ENCODE measurements around the gene MUC6.

The MUC6 gene

DNA sequence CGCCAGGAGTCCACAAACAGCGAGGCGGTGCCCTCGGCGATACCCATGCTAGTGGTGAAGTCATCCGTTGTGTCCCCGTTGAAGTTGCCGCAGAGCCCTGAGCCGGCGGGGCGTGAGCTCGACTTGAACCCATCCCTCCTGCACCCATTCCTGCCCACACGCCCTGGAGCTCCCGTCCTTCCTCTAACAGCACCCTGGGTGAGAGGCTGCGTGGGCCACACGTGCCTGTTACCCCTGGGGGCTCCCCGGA lies 8.3 kb downstream of the MUC6 start:
- no peaks in the 10 kb centered on the region for H3K36me3 ChIP-seq (ENCODE audit: low read depth)
- no peaks in the 10 kb centered on the region for H3K4me1 ChIP-seq (ENCODE audit: insufficient read depth, poor library complexity, severe bottlenecking)
- no peaks in the 10 kb centered on the region for H3K9me3 ChIP-seq (ENCODE audit: severe bottlenecking)
- no peak for DNase-seq (ENCODE audit: low spot score)
- H3K27ac ChIP-seq (ENCODE audit: poor library complexity, severe bottlenecking): no peak overlapping the region
- no peaks in the 10 kb centered on the region for H3K27me3 ChIP-seq (ENCODE audit: insufficient read depth, poor library complexity, severe bottlenecking)
- no peak for ATAC-seq (ENCODE audit: low read depth)
- TF ChIP-seq, protein P1, sequence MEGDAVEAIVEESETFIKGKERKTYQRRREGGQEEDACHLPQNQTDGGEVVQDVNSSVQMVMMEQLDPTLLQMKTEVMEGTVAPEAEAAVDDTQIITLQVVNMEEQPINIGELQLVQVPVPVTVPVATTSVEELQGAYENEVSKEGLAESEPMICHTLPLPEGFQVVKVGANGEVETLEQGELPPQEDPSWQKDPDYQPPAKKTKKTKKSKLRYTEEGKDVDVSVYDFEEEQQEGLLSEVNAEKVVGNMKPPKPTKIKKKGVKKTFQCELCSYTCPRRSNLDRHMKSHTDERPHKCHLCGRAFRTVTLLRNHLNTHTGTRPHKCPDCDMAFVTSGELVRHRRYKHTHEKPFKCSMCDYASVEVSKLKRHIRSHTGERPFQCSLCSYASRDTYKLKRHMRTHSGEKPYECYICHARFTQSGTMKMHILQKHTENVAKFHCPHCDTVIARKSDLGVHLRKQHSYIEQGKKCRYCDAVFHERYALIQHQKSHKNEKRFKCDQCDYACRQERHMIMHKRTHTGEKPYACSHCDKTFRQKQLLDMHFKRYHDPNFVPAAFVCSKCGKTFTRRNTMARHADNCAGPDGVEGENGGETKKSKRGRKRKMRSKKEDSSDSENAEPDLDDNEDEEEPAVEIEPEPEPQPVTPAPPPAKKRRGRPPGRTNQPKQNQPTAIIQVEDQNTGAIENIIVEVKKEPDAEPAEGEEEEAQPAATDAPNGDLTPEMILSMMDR (IDR thresholded peaks at IDR 0.05; ENCODE audit: poor library complexity, severe bottlenecking): no peak
- H3K4me3 ChIP-seq (ENCODE audit: severe bottlenecking): no peak overlapping the region

DNA sequence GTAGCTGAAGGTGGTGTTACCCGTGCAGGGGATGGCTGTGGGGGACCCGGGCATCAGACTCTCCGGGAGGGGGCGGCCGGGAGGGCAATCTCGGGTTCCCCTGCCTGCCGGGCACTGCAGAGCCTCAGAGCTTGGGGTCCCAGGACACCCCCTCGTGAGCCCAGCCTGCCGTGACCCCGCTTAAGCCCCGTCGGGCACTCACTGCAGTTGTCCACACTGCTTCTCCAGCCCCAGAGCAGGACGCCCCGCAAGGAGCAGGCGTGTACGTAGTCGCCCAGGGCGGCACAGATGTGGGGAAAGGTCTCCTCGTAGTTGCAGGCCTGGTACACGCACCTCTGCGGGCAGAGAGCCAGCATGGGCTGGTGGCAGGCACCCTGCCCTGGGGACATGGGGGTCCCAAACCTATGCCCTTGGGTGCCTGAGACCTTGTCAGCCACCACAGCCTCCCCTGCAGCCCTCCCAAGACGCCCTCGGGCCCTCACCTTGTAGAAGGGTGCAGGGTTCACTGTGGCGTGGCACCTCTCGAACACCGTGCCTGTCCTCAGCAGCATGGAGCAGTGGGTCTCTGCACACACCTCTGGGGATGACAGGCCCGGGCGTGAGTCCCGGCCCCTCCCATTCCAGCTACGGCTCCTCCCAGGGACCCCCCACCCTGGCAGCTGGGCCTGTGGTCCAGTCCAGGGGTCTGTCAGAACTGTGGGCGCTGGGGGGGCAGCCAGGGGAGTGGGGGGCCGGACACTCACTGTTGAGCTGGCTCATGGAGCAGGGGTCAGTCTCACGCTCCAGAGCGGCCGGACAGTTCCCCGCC lies 8.8 kb downstream of the MUC6 start:
- Histone ChIP-seq H3K4me3 (ENCODE audit: severe bottlenecking) (no peak overlapping the region), H3K27ac (ENCODE audit: poor library complexity, severe bottlenecking) (no peak overlapping the region), H3K9me3 (ENCODE audit: severe bottlenecking) (no peaks in the 10 kb centered on the region), H3K4me1 (ENCODE audit: insufficient read depth, poor library complexity, severe bottlenecking) (no peaks in the 10 kb centered on the region), H3K27me3 (ENCODE audit: insufficient read depth, poor library complexity, severe bottlenecking) (no peaks in the 10 kb centered on the region), H3K36me3 (ENCODE audit: low read depth) (no peaks in the 10 kb centered on the region)
- DNase-seq (ENCODE audit: low spot score): no peak
- ATAC-seq (ENCODE audit: low read depth): no peak
- TF ChIP-seq, protein P1 (IDR thresholded peaks at IDR 0.05; ENCODE audit: poor library complexity, severe bottlenecking): no peak

DNA sequence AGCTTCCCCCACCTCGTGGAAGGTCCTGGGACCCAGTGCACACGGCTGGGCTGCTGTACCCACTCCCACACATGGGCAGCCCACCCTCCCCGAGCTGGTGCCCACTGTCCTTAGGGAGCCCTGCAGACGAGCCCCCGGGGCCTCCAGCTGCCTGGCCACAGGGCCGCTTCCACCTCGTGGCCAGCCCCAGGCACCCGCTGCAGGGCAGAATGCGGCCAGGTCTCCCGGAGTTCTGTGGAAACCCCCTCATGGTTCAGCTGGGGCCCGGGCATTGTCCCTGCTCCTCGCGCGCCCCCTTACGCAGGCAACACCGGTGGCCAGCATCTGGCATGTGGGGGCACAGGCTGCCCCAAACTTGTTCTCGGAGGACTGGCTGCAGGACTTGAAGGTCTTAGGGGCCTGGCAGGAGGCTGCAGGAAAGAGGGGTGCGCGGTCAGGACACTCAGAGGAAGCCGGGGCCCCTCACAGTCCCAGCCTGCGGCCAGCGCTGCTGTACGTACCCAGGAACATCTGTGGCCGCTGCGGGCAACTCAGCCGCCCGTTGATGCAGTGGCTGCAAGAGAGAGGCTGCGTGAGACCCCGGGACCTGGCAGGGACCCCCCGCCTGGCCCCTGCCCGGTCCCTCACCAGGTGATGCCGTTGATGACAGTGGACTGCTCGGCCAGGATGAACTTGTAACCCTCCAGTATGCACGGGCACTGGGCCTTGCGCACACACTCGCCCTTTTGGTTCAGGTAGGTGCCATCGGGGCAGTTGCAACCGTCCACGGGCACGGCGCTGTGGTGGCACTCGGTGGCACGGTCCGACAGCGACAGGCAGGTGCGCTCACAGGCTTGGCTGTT lies 9.7 kb downstream of the MUC6 start:
- no peak; the same call in 2 of the 3 replicates for ATAC-seq (ENCODE audit: low read depth)
- no peaks in the 10 kb centered on the region for H3K4me1 ChIP-seq (ENCODE audit: insufficient read depth, poor library complexity, severe bottlenecking)
- H3K36me3 ChIP-seq (ENCODE audit: low read depth): no peaks in the 10 kb centered on the region

DNA sequence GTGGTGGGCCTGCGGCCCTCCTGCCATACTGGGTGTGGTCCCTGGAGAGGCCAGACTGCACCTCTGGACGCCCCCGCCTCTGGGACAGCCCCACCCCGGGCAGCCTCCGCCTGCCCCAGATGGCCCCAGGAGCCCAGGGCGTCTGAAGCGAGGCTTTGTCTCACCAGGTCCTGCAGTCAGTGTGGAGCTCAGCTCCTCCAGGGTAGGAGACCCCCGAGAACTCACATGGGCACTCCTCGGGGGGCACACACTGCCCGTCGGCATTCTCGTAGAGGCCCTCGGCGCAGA lies 10.4 kb downstream of the MUC6 start:
- DNase-seq (ENCODE audit: low spot score) (no peak), ATAC-seq (ENCODE audit: low read depth) (no peak)
- no peak overlapping the region for H3K4me3 ChIP-seq (ENCODE audit: severe bottlenecking)
- no peaks in the 10 kb centered on the region for H3K36me3 ChIP-seq (ENCODE audit: low read depth)
- H3K27ac ChIP-seq (ENCODE audit: poor library complexity, severe bottlenecking): no peak overlapping the region
- H3K4me1 ChIP-seq (ENCODE audit: insufficient read depth, poor library complexity, severe bottlenecking): no peaks in the 10 kb centered on the region
- TF ChIP-seq, protein P1 (IDR thresholded peaks at IDR 0.05; ENCODE audit: poor library complexity, severe bottlenecking): no peak
- H3K9me3 ChIP-seq (ENCODE audit: severe bottlenecking): no peaks in the 10 kb centered on the region
- H3K27me3 ChIP-seq (ENCODE audit: insufficient read depth, poor library complexity, severe bottlenecking): no peaks in the 10 kb centered on the region

More for the DNA sequence above, 9.7 kb downstream of the MUC6 start:
- no peak overlapping the region for H3K4me3 ChIP-seq (ENCODE audit: severe bottlenecking)
- TF ChIP-seq, protein P1 (IDR thresholded peaks at IDR 0.05; ENCODE audit: poor library complexity, severe bottlenecking): no peak
- H3K9me3 ChIP-seq (ENCODE audit: severe bottlenecking): no peaks in the 10 kb centered on the region
- DNase-seq (ENCODE audit: low spot score): no peak
- no peak overlapping the region for H3K27ac ChIP-seq (ENCODE audit: poor library complexity, severe bottlenecking)
- H3K27me3 ChIP-seq (ENCODE audit: insufficient read depth, poor library complexity, severe bottlenecking): no peaks in the 10 kb centered on the region

Measured in RWPE2 (cell line).